G401 (cell line): ENCODE data around the gene ZP2. TPM values are rescaled to one million over a fixed set of nuclear protein-coding genes. Genes with fewer than 3 reads are reported as not detected.
"Not testable (repeated sequence)": the region's sequence is repeated elsewhere in the genome, so short reads cannot be mapped to it uniquely, and the experiment has no call there.

ENCODE experiments used
- DNase-seq: peaks from one replicate; pipeline ENCODE4 v3.0.0-alpha.2; 2015; ENCODE audit warnings: low spot score
- in situ Hi-C: cut with HindIII; loops from 2 replicates; pipeline ENCODE4 v1.10.0; 2016; ENCODE audit warnings: low sequenced_read_pairs, mixed read lengths
- total RNA-seq: library from RNA; depleted of rRNA; stranded (reverse); fragments of >200 nt; shearing (Covaris generic); gene quantifications from 2 replicates; pipeline ENCODE4 v1.2.3, GENCODE V29; 2014

The ZP2 gene
- total RNA-seq, 1 experiment from 2014 or later: not detected

DNA sequence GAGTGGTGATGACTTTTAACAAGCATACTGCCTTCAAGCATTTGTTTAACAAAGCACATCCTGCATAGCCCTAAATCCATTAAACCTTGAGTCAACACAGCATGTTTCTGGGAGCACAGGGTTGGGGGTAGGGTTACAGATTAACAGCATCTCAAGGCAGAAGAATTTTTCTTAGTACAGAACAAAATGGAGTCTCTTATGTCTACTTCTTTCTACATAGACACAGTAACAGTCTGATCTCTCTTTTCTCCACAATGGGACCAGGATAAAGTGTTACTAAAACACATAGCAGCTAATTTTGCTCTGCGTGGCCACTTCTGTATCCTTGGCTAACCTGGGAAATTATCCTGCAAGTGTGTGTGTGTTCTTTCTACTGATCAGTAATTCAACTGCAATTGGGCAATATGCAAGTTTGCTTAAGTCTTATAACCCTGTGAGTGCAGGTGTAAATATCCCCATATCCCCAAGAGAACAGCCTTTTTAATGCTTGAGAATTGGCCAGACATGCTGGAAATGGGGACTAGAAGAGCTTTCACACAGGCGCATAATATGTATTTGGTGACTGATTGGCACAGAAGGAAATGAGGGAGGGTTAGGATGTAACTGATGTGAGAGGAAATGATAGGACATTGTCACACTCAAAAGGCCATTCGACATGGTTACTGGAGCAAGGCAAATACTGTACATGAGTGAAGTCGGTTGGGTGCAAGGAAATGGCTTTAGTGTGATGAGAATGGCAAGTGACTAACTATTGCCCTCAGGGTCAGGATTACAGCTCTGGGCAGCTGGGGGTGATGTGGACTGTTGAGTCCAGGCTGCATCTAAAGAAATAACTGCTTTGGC is 11.3 kb upstream of the ZP2 start:
- no peak for DNase-seq
- in situ Hi-C loops: loop anchor here (5.0 kb wide), 1 partner anchor 35 kb away; no protein-coding TSS in a partner anchor

DNA sequence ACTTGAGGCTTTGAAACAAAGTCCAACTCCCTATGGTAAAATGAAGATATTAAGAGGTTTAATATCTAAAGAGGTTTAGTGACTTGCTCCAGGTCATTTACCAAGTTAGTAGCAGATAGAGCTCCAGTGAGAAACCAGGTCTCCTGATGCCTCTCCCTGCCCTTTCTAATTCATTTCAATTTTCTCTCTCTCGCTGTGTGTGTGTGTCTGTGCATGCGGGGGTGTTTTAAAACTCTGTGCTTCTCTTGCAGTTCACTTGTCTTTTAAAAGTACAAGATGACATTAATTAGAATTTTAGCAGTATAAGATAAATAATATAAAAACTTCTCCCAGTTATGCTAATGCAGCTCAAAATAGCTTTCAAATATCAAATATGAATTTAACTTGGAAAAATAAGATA is 8.2 kb upstream of the ZP2 start:
- no peak for DNase-seq
- in situ Hi-C loops: no loop called here

- no peak for DNase-seq
- in situ Hi-C loops: no loop called here
Measured at GRCh38 chr16:21218153-21218552, 6.8 kb upstream of the ZP2 start.

- in situ Hi-C loops: no loop called here
- DNase-seq: no peak
Measured at GRCh38 chr16:21217121-21217520, 5.7 kb upstream of the ZP2 start.

GRCh38 chr16:21214086-21214485 is 2.7 kb upstream of the ZP2 start:
- peak; percentile 94 for DNase-seq
- in situ Hi-C loops: no loop called here

DNA sequence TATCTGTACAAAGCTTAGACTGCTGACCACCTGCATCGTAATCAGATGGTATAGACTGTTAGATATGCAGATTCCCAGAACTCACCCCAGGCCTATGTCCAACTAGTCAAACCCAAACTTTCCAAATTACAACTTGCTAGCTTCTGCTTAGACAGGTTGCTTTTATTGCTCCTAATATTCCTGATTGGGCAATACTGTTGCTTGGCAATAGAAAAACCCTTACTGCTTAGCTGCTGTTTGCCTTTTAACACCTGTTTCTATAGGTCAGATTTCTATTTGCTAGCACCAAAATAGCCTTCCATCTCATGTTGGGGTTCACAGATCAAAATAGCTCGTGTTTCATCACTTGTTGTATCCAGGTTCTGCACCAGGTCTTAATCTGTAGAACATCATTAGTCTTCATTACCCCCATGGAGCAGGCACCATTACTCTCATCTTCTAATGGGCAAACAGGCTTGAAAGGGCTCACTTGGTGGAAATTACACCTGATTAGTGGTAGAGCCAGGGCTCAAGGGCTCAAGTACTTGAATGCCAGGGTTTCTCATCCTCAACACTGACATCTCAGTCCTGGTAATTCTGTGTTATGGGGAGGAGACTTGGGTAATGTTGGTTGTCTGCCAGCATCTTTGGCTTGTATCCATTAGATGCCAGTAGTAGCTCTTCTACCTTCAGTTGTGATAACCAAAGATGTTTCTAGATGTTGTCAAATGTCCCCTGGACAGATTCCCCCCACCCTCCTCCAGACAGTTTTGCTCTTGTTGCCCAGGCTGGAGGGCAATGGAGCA is 2.7 kb downstream of the ZP2 start:
- peak; percentile 50 for DNase-seq
- in situ Hi-C loops: no loop called here

GRCh38 chr16:21206550-21206949 is 4.8 kb downstream of the ZP2 start:
- in situ Hi-C loops: no loop called here

DNA sequence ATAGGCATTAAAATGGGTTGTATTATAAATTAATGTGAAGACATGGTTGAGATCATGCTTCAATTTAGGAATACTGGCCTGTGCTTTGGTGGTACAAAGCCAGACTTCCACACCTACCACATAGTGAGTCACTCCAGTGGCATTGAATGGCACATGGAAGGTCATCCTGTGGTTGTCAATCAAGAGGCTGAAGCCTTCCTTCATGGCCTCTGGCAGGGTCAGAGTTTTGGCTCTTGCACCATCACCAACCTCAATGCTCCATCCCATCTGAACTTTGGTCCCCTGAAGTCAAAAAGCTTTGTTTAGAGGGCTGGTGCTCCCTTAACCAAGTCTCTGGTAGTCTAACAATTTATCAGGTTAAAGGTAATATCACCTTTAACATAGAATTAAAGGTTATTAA is 6.1 kb downstream of the ZP2 start:
- no peak for DNase-seq
- in situ Hi-C loops: no loop called here

More at GRCh38 chr16:21206550-21206949, 4.8 kb downstream of the ZP2 start:
- DNase-seq: no peak

- in situ Hi-C loops: no loop called here
- no peak for DNase-seq
Measured at GRCh38 chr16:21203155-21203797, 8.1 kb downstream of the ZP2 start.

- in situ Hi-C loops: no loop called here
- DNase-seq: no peak
Measured at GRCh38 chr16:21199607-21200218, 11.7 kb downstream of the ZP2 start.

GRCh38 chr16:21197621-21198020 is 13.8 kb downstream of the ZP2 start:
- no peak for DNase-seq
- in situ Hi-C loops: no loop called here

DNA sequence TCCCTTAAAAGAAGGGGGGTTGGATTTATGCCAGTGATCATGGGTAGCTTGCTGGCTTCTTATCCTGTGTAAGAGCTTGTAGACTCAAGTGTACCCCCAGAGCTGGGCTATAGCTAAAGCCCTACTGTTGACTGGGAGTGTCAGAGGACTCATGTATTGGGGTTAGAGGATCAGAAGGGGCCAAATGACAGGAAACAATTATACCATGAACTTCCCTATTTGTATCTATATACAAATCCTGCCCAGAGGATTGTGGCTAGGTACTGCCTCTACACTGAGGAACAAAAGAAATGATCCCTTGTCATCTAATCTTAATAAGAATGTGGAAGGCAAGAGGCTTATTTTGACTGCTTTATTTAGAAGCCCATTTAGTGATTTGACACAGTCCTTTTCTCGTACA is 14.3 kb downstream of the ZP2 start:
- in situ Hi-C loops: no loop called here

GRCh38 chr16:21195330-21195729 is 16.0 kb downstream of the ZP2 start:
- in situ Hi-C loops, DNase-seq: not testable (repeated sequence)

More for the DNA sequence above, 14.3 kb downstream of the ZP2 start:
- DNase-seq: no peak

DNA sequence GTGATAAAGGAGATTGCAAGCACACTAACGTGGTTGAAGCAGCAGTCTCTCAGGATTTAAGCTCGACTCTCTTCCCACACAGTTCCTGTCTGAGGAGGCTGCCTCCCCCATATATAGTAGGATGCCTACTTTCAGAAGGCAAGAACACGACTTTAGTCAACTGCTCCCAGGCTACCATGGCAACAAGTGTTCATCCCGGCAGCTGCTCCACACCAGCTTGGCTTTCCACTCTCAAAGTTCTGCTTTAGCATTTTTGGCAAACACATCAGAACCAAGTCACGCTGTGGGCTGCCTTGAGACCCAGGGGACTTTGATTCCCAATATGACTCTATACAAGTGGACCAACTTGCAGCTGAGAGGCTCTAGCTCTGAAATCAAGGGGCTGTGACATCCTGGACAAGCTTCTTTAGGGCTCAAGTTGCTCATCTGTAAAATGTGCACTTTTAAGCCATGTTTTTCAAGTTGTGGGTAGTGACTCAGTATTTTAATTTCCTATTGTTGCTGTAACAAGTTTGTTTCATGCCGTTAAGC is 16.5 kb downstream of the ZP2 start:
- no peak for DNase-seq
- in situ Hi-C loops: no loop called here

DNA sequence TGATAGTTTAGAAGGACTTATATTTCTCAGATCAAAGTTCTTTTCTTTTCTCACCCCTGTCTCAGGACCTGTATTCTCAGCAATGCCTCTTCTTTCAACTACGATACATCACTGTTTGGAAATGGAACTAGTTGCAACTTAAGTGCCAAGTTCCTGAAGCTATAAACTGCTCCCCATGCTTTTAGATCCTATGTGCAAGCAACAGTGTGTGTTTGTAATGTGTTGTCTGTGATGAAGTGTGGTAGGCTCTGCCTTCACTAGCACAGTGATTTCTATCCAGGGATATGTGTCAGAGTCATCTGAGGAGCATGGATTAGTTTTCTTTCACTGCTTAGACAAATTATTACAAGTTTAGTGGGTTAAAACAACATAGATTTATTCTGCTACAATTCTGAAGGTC is 18.4 kb downstream of the ZP2 start:
- in situ Hi-C loops: no loop called here
- DNase-seq: no peak

GRCh38 chr16:21190599-21190998 is 20.8 kb downstream of the ZP2 start:
- in situ Hi-C loops: no loop called here
- DNase-seq: no peak

- DNase-seq: no peak
- in situ Hi-C loops: no loop called here
Measured at GRCh38 chr16:21190013-21190412, 21.4 kb downstream of the ZP2 start.

GRCh38 chr16:21189311-21189710 is 22.1 kb downstream of the ZP2 start:
- DNase-seq: no peak
- in situ Hi-C loops: no loop called here

DNA sequence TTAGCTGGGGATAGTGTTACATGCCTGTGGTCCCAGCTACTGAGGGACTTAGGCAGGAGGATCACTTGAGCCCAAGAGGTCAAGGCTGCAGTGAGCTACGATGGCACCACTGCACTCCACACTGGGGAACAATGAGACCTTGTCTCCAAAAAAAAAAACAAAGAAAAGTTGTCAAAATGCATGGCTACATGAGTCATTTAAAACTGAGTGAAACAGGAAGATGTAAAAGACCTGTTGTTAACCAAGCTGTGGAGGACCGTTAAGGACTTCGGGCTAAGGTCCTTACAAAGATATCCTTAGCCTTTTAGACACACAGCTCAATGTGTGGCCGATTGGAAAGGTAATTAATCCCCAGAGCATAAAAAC is 25.1 kb downstream of the ZP2 start:
- no peak for DNase-seq
- in situ Hi-C loops: no loop called here
